SK-N-SH (cell line): Measurements from ENCODE around the gene THOP1. TPM values are rescaled to one million over a fixed set of nuclear protein-coding genes. Genes with fewer than 3 reads are reported as not detected.

Experiments
- CTCF ChIA-PET: fragments of 300-600, 350-600 bp; formaldehyde crosslinking; extraction: SDS; loops from one replicate; lab custom pipeline; 2021; lab: Yijun Ruan, JAX
- POLR2A ChIA-PET: fragments of 350-600 bp; sonication (Branson Sonifier 250); formaldehyde crosslinking; extraction: SDS; loops from one replicate; lab custom pipeline; 2020; ENCODE audit warnings: antibody characterized with exemption, inconsistent platforms; lab: Yijun Ruan, JAX
- DNase-seq: peaks from one replicate; pipeline ENCODE4 v3.0.0; 2012
- H2AFZ ChIP-seq: fragments of 200-600 bp; sonication (generic); 2 replicates; pipeline ENCODE4 v1.8.1; 2016; ENCODE audit warnings: antibody characterized with exemption, mild to moderate bottlenecking, low read depth
- H3F3A ChIP-seq: fragments of 200-600 bp; sonication (generic); replicated peaks from 2 replicates; pipeline ENCODE3; 2016; ENCODE audit warnings: antibody characterized with exemption, mild to moderate bottlenecking; ENCODE audit not compliant: insufficient read depth
- H3K27ac ChIP-seq, 2 experiments: fragments of 200-500 bp in 1 of 2; fragments of 200-600 bp in 1 of 2; sonication (Bioruptor generic) in 1 of 2; sonication (generic), shearing (Covaris generic) in 1 of 2; 2 replicates each; pipeline versions ENCODE4 v1.5.1 to v1.6.1; 2014 to 2016; ENCODE audit warnings: low read depth in 2 of 2, inconsistent platforms in 1 of 2, low read length in 1 of 2, mild to moderate bottlenecking in 1 of 2, mixed read lengths in 1 of 2
- H3K27me3 ChIP-seq: fragments of 200-600 bp; sonication (generic), shearing (Covaris generic); 2 replicates; pipeline ENCODE4 v1.6.1; 2016; ENCODE audit warnings: mixed run types; ENCODE audit not compliant: insufficient read depth
- H3K36me3 ChIP-seq, 2 experiments: fragments of 200-500 bp in 1 of 2; fragments of 200-600 bp in 1 of 2; sonication (Bioruptor generic) in 1 of 2; sonication (generic) in 1 of 2; replicated peaks in 1 of 2; 2 replicates each; pipeline versions ENCODE3 to v1.5.1; 2014 to 2016; ENCODE audit warnings: low read length in 1 of 2, mild to moderate bottlenecking in 1 of 2; ENCODE audit not compliant: insufficient read depth in 2 of 2, control insufficient read depth in 1 of 2
- H3K4me1 ChIP-seq, 2 experiments: fragments of 200-500 bp in 1 of 2; fragments of 200-600 bp in 1 of 2; sonication (Bioruptor generic) in 1 of 2; sonication (generic), shearing (Covaris generic) in 1 of 2; 2 replicates each; pipeline versions ENCODE4 v1.5.1 to v1.6.1; 2014 to 2016; ENCODE audit warnings: low read depth in 1 of 2, low read length in 1 of 2, mixed run types in 1 of 2; ENCODE audit not compliant: insufficient read depth in 2 of 2, control insufficient read depth in 1 of 2
- H3K4me2 ChIP-seq: fragments of 200-600 bp; sonication (generic), shearing (Covaris generic); 2 replicates; pipeline ENCODE4 v1.6.1; 2017; ENCODE audit warnings: mixed run types
- H3K4me3 ChIP-seq, 2 experiments: fragments of 200-500 bp in 1 of 2; fragments of 200-600 bp in 1 of 2; sonication (Bioruptor generic) in 1 of 2; sonication (generic), shearing (Covaris generic) in 1 of 2; 2 replicates each; pipeline versions ENCODE4 v1.5.1 to v1.8.1; 2014 to 2016; ENCODE audit warnings: low read depth in 2 of 2, inconsistent platforms in 1 of 2, low read length in 1 of 2, mild to moderate bottlenecking in 1 of 2, mixed read lengths in 1 of 2, moderate library complexity in 1 of 2
- H3K79me2 ChIP-seq: fragments of 200-600 bp; sonication (generic); 2 replicates; pipeline ENCODE4 v1.8.1; 2017; ENCODE audit warnings: mild to moderate bottlenecking; ENCODE audit not compliant: insufficient read depth
- H3K9ac ChIP-seq: fragments of 200-600 bp; sonication (generic); 2 replicates; pipeline ENCODE4 v1.6.1; 2017; ENCODE audit warnings: mixed run types
- H3K9me2 ChIP-seq: fragments of 200-600 bp; sonication (generic); 2 replicates; pipeline ENCODE4 v1.6.1; 2017; ENCODE audit warnings: mixed run types
- H3K9me3 ChIP-seq: fragments of 200-600 bp; sonication (generic); 2 replicates; pipeline ENCODE4 v1.6.1; 2017; ENCODE audit warnings: mixed run types, mild to moderate bottlenecking, moderate library complexity
- H4K20me1 ChIP-seq: fragments of 200-600 bp; sonication (generic); 2 replicates; pipeline ENCODE4 v1.6.1; 2017; ENCODE audit warnings: mild to moderate bottlenecking, mixed run types; ENCODE audit not compliant: insufficient read depth
- CHD2 ChIP-seq: fragments of 150-350 bp; IDR thresholded peaks from 2 replicates; pipeline ENCODE4 v1.6.1; 2018; ENCODE audit warnings: low read length; ENCODE audit not compliant: partially characterized antibody
- ELF1 ChIP-seq: IDR thresholded peaks from 2 replicates; pipeline ENCODE4 v1.4.0; 2012
- EZH2phosphoT487 ChIP-seq: fragments of 200-600 bp; sonication (generic); IDR thresholded peaks from 2 replicates; pipeline ENCODE4 v1.6.1; 2017; ENCODE audit warnings: low read depth, mixed run types, mild to moderate bottlenecking, antibody characterized with exemption, moderate library complexity, borderline replicate concordance
- FOSL2 ChIP-seq: IDR thresholded peaks from 2 replicates; pipeline ENCODE4 v1.4.0; 2012; ENCODE audit warnings: low read depth, mild to moderate bottlenecking, moderate library complexity, borderline replicate concordance
- FOXJ3 ChIP-seq: sonication (generic); formaldehyde crosslinking; IDR thresholded peaks from 2 replicates; pipeline ENCODE4 v1.5.1; 2020; ENCODE audit warnings: mild to moderate bottlenecking, missing genetic modification reagents
- GABPA ChIP-seq: IDR thresholded peaks from 2 replicates; pipeline ENCODE4 v1.4.0; 2012; ENCODE audit warnings: low read depth, mild to moderate bottlenecking
- GATA2 ChIP-seq: sonication (generic); formaldehyde crosslinking; IDR thresholded peaks from 2 replicates; pipeline ENCODE4 v1.5.0; 2020; ENCODE audit warnings: mild to moderate bottlenecking, missing genetic modification reagents
- MAX ChIP-seq: IDR thresholded peaks from 2 replicates; pipeline ENCODE4 v1.4.0; 2012; ENCODE audit warnings: low read depth
- NFIC ChIP-seq: IDR thresholded peaks from 2 replicates; pipeline ENCODE4 v1.4.0; 2012; ENCODE audit warnings: borderline replicate concordance
- NRF1 ChIP-seq: IDR thresholded peaks from 2 replicates; pipeline ENCODE4 v1.6.1; 2012; ENCODE audit warnings: low read depth, mild to moderate bottlenecking, low read length
- RAD21 ChIP-seq: IDR thresholded peaks from 2 replicates; pipeline ENCODE4 v1.6.1; 2012; ENCODE audit warnings: mild to moderate bottlenecking, low read length
- RCOR1 ChIP-seq: fragments of 150-350 bp; IDR thresholded peaks from 2 replicates; pipeline ENCODE4 v1.6.1; 2017; ENCODE audit warnings: antibody characterized with exemption, low read length
- TAF1 ChIP-seq: IDR thresholded peaks from 2 replicates; pipeline ENCODE4 v1.6.1; 2012; ENCODE audit warnings: low read depth, mild to moderate bottlenecking, low read length, moderate library complexity, borderline replicate concordance
- TCF12 ChIP-seq: IDR thresholded peaks from 2 replicates; pipeline ENCODE4 v1.4.0; 2012
- TEAD4 ChIP-seq: IDR thresholded peaks from 2 replicates; pipeline ENCODE4 v1.4.0; 2012; ENCODE audit warnings: mild to moderate bottlenecking, borderline replicate concordance; ENCODE audit not compliant: insufficient read depth
- USF1 ChIP-seq: IDR thresholded peaks from 2 replicates; pipeline ENCODE4 v1.4.0; 2012; ENCODE audit warnings: low read depth, borderline replicate concordance
- USF2 ChIP-seq: fragments of 150-350 bp; IDR thresholded peaks from 2 replicates; pipeline ENCODE4 v1.6.1; 2017; ENCODE audit warnings: antibody characterized with exemption, low read length, low read depth, borderline replicate concordance
- ZBTB33 ChIP-seq: IDR thresholded peaks from 2 replicates; pipeline ENCODE4 v1.4.0; 2012; ENCODE audit warnings: low read depth, borderline replicate concordance
- WGBS: methylation state at CpG from one replicate; pipeline ENCODE4 v1.1.6; 2017; ENCODE audit warnings: low lambda C conversion rate; 5-methylcytosine and 5-hydroxymethylcytosine counted together
- polyA plus RNA-seq, 3 experiments: library from polyadenylated mRNA; depleted of rRNA; stranded (reverse); fragments of >200 nt; gene quantifications; 2 replicates each; pipeline ENCODE4 v1.2.3, GENCODE V29; 2012

THOP1 gene
- polyA plus RNA-seq, 1 of the 3 experiments (the other 2 are of a cell fraction), result 138 TPM

GRCh38 chr19:2768365-2769132 lies 16.8 kb upstream of the THOP1 start:
- ChIA-PET CTCF (interaction anchor here (1.3 kb wide), 1 partner anchor 20 kb away, joined by 3 read pairs; no protein-coding TSS in a partner anchor), POLR2A (no interaction called here)
- DNase-seq, result no peak
- Histone ChIP-seq H3K79me2 (peaks cover 44% of the 10 kb centered on the region), H3K36me3 (peaks cover 6 to 50% of the 10 kb centered on the region in 2 experiments), H4K20me1 (peaks cover 37% of the 10 kb centered on the region), H3F3A (no peaks in the 10 kb centered on the region), H3K4me3 (no peak overlapping the region), H3K9me2 (no peaks in the 10 kb centered on the region), H3K27ac (no peak overlapping the region), H3K9ac (no peak overlapping the region), H3K4me2 (no peak overlapping the region), H3K4me1 (no peaks in the 10 kb centered on the region), H3K9me3 (no peaks in the 10 kb centered on the region), H2AFZ (no peak overlapping the region), H3K27me3 (no peaks in the 10 kb centered on the region)
- 98% methylated on average over 9 of the region's 29 CpGs for WGBS
- TF ChIP-seq CHD2 (no peak), USF2 (no peak), FOXJ3 (CRISPR knock-in tag) (no peak), RAD21 (no peak), TCF12 (no peak), NRF1 (no peak), ELF1 (no peak)

- H3K36me3 ChIP-seq, result peaks cover under 1 to 44% of the 10 kb centered on the region in 2 experiments
- H3K4me1 ChIP-seq, result no peaks in the 10 kb centered on the region
- no peaks in the 10 kb centered on the region for H3F3A ChIP-seq
- H3K9ac ChIP-seq, result no peak overlapping the region
- peaks cover 41% of the 10 kb centered on the region for H4K20me1 ChIP-seq
- peaks cover 48% of the 10 kb centered on the region for H3K79me2 ChIP-seq
- H2AFZ ChIP-seq, result no peak overlapping the region
- no peak overlapping the region for H3K4me3 ChIP-seq
- no peak overlapping the region for H3K27ac ChIP-seq
- POLR2A ChIA-PET, result no interaction called here
- no peaks in the 10 kb centered on the region for H3K9me3 ChIP-seq
- DNase-seq, result no peak
- no peaks in the 10 kb centered on the region for H3K9me2 ChIP-seq
- CTCF ChIA-PET, result interaction anchor here (0.7 to 1.3 kb wide), 2 partner anchors 20 to 132 kb away, joined by 3 read pairs; no protein-coding TSS in a partner anchor
- no peaks in the 10 kb centered on the region for H3K27me3 ChIP-seq
- no CpG with 5 or more reads among the region's 8 CpGs for WGBS
- no peak overlapping the region for H3K4me2 ChIP-seq
- TF ChIP-seq FOSL2, result no peak
- TF ChIP-seq TEAD4, result no peak
- no peak for TF ChIP-seq EZH2phosphoT487
- TF ChIP-seq NFIC, result no peak
- no peak for TF ChIP-seq GABPA
- no peak for TF ChIP-seq NRF1
- no peak for TF ChIP-seq RAD21
- no peak for TF ChIP-seq USF1
- TF ChIP-seq RCOR1, result no peak
- TF ChIP-seq ZBTB33, result no peak
- TF ChIP-seq TAF1, result no peak
- TF ChIP-seq MAX, result no peak
- TF ChIP-seq GATA2 (CRISPR knock-in tag), result no peak
- no peak for TF ChIP-seq FOXJ3 (CRISPR knock-in tag)
These were observed 16.1 kb upstream of the THOP1 start for GRCh38 chr19:2769218-2769617.
